Breast epithelium (tissue), 4 donors: ENCODE results near the gene MSL3B.

ENCODE experiments used
- DNase-seq, 2 donors: peaks; one replicate each; pipeline ENCODE4 v3.0.0-alpha.2; 2019; ENCODE audit warnings: low spot score in 2 of 2
- H3K27ac ChIP-seq, 2 donors: fragments of 200-600 bp; sonication (generic) in 1 of 2; one replicate each; pipeline ENCODE4 v1.5.1; 2016 to 2019; ENCODE audit warnings: mild to moderate bottlenecking in 1 of 2
- H3K27me3 ChIP-seq, 2 donors: fragments of 200-600 bp; sonication (generic) in 1 of 2; one replicate each; pipeline versions ENCODE4 v1.5.1 to v1.6.0; 2017 to 2019; ENCODE audit warnings: control low read depth in 1 of 2, mild to moderate bottlenecking in 1 of 2
- H3K36me3 ChIP-seq: fragments of 200-600 bp; one replicate; pipeline ENCODE4 v1.5.1; 2019
- H3K4me1 ChIP-seq, 2 donors: fragments of 200-600 bp; sonication (generic); one replicate each; pipeline ENCODE4 v1.5.1; 2016 to 2019; ENCODE audit warnings: control low read depth in 1 of 2
- H3K4me3 ChIP-seq, 3 donors: fragments of 200-600 bp; sonication (generic); 1 replicate in 2 of 3; 2 replicates in 1 of 3; pipeline ENCODE4 v1.5.1; 2016 to 2019; ENCODE audit warnings: mild to moderate bottlenecking in 3 of 3, moderate library complexity in 2 of 3
- H3K9me3 ChIP-seq, 2 donors: fragments of 200-600 bp; sonication (generic) in 1 of 2; one replicate each; pipeline ENCODE4 v1.5.1; 2016 to 2019; ENCODE audit warnings: control low read depth in 1 of 2
- CTCF ChIP-seq, 3 donors: fragments of 450-650 bp; IDR thresholded peaks; one replicate each; pipeline ENCODE4 v1.5.1; 2016 to 2017; ENCODE audit warnings: antibody characterized with exemption in 3 of 3, mild to moderate bottlenecking in 3 of 3, moderate library complexity in 3 of 3
- POLR2A ChIP-seq: fragments of 450-650 bp; IDR thresholded peaks from one replicate; pipeline ENCODE4 v1.6.1; 2016; ENCODE audit warnings: antibody characterized with exemption, mild to moderate bottlenecking, moderate library complexity
- POLR2AphosphoS5 ChIP-seq, 3 donors: sonication (generic); formaldehyde crosslinking; IDR thresholded peaks; one replicate each; pipeline ENCODE4 v1.6.1; 2017; ENCODE audit warnings: antibody characterized with exemption in 3 of 3
- intact Hi-C: fragments of 100-400 bp; cut with DNase I; formaldehyde crosslinking; loops from one replicate; pipeline ENCODE4 v1.15.1; 2023; ENCODE audit warnings: low total_unique reads

Gene MSL3B

DNA sequence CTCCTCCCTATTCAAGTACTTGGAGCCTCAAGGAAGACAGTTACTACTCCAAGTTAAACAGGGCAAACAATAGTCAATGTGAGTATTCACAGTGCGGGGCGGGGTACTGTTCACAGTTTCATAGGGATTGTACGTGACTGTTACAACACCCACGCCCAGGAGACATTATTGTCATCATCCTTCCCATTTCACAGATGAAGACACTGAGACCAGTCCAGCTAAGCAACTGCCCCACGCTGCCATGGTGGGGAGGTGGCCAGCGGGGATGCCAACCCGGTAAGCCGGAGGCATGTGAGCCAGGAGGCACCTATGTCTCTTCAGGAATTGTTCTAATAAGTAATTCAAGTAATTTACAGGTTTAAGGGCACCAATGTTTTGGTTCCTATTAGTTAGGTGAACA, 14.8 kb downstream of the MSL3B start:
- DNase-seq: no peak
- Histone ChIP-seq H3K9me3 (no peaks in the 10 kb centered on the region), H3K36me3 (no peaks in the 10 kb centered on the region), H3K4me1 (no peaks in the 10 kb centered on the region), H3K27ac (no peak overlapping the region), H3K4me3 (peak overlapping the region in 1 of 3 donors; percentile 84), H3K27me3 (no peaks in the 10 kb centered on the region)
- TF ChIP-seq CTCF (IDR thresholded peaks at IDR 0.05): no peak
- no peak for TF ChIP-seq POLR2A
- TF ChIP-seq POLR2AphosphoS5 (IDR thresholded peaks at IDR 0.05): no peak
- intact Hi-C loops: no loop called here

DNA sequence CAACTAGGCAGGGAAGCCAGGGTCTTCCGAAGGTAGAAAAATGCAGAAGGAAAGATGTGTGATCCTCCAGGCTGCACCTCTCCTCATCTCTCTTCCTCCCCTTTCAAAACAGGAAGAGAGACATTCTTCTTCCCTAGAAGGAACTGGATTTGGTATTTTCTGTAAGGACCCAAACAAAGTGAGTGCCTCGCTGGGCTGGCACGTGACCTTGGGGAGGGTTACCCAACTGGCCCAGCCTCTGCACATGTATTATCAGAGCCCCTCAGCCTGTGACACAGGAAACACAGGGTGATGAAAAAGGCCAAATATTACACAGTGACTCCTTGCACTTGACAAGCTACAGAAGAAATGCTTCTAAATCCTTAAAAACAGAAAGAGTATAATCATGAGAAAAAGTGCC, 16.1 kb downstream of the MSL3B start:
- no peaks in the 10 kb centered on the region for H3K9me3 ChIP-seq
- H3K27ac ChIP-seq: no peak overlapping the region
- TF ChIP-seq CTCF (IDR thresholded peaks at IDR 0.05) (no peak), POLR2AphosphoS5 (IDR thresholded peaks at IDR 0.05) (no peak), POLR2A (no peak)
- DNase-seq: no peak
- intact Hi-C loops: no loop called here
- no peaks in the 10 kb centered on the region for H3K36me3 ChIP-seq
- H3K27me3 ChIP-seq: no peaks in the 10 kb centered on the region
- H3K4me3 ChIP-seq: no peak overlapping the region
- no peaks in the 10 kb centered on the region for H3K4me1 ChIP-seq

DNA sequence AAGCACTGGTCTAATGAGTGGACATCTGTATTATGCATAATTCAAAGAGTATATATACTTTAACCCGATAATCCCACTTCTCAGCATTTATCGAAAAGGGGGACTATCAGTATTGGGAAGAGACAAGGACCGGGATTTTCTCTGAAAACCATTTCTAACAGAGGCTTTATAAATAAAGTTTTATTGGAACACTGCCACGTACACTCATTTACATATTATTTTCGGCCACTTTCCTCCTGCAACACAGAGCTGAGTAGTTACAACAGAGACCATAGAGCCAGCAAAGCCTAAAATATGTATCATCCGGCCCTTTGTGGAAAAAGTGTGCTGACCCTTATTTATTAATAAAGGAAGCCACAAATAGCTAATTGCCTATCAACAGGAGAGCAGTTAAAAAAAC, 17.0 kb downstream of the MSL3B start:
- no peaks in the 10 kb centered on the region for H3K36me3 ChIP-seq
- H3K4me1 ChIP-seq: no peaks in the 10 kb centered on the region
- TF ChIP-seq POLR2A: no peak
- no peak for TF ChIP-seq POLR2AphosphoS5 (IDR thresholded peaks at IDR 0.05)
- no peak for TF ChIP-seq CTCF (IDR thresholded peaks at IDR 0.05)
- H3K9me3 ChIP-seq: no peaks in the 10 kb centered on the region
- DNase-seq: no peak
- H3K4me3 ChIP-seq: no peak overlapping the region
- H3K27ac ChIP-seq: no peak overlapping the region
- intact Hi-C loops: no loop called here
- H3K27me3 ChIP-seq: no peaks in the 10 kb centered on the region

GRCh38 chr2:233850745-233851144, 17.4 kb downstream of the MSL3B start:
- DNase-seq: no peak
- H3K4me1 ChIP-seq: no peaks in the 10 kb centered on the region
- H3K36me3 ChIP-seq: no peaks in the 10 kb centered on the region
- H3K27me3 ChIP-seq: no peaks in the 10 kb centered on the region
- TF ChIP-seq CTCF (IDR thresholded peaks at IDR 0.05) (no peak), POLR2A (no peak), POLR2AphosphoS5 (IDR thresholded peaks at IDR 0.05) (no peak)
- H3K4me3 ChIP-seq: no peak overlapping the region
- no peaks in the 10 kb centered on the region for H3K9me3 ChIP-seq
- intact Hi-C loops: no loop called here
- H3K27ac ChIP-seq: no peak overlapping the region

DNA sequence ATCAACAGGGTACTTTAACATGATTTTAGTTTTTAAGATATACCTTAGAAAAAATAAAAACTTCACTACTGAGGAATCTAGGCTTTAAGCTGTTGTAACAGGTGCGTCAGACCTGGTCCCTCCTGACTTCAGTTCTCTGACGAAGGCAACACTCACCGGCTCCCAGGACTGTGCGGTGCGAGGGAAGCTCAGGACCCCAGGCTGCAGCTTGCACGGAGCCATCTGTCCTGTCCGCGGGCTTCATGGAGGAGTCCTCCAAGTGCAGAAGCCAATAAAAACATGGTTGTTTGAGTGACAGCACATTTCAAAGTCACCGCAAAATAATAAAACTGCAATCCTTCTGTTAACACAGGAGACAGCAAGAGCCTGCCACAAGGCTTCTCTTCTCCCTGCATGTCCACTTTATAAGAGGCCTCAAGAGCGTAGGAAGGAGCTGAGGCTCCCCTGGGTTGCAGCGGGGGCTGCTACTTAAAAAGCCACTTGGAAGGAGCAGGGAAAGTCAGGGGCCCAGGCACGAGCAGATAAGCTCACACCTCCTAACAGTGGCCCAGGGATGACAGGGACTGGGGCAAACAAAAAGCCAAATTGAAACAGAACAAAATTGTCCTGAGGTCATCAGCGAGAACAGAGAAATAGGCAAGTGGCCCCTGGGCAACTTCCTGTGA, 18.4 kb downstream of the MSL3B start:
- TF ChIP-seq POLR2AphosphoS5 (IDR thresholded peaks at IDR 0.05) (no peak), POLR2A (no peak)
- no peaks in the 10 kb centered on the region for H3K36me3 ChIP-seq
- intact Hi-C loops: no loop called here
- H3K27me3 ChIP-seq: no peaks in the 10 kb centered on the region
- no peaks in the 10 kb centered on the region for H3K4me1 ChIP-seq
- H3K9me3 ChIP-seq: no peaks in the 10 kb centered on the region
- H3K27ac ChIP-seq: no peak overlapping the region
- no peak overlapping the region for H3K4me3 ChIP-seq
- no peak for DNase-seq

- Histone ChIP-seq H3K9me3 (no peaks in the 10 kb centered on the region), H3K4me1 (no peaks in the 10 kb centered on the region), H3K36me3 (no peaks in the 10 kb centered on the region), H3K27me3 (no peaks in the 10 kb centered on the region), H3K27ac (no peak overlapping the region), H3K4me3 (no peak overlapping the region)
- TF ChIP-seq POLR2AphosphoS5 (IDR thresholded peaks at IDR 0.05): no peak
- TF ChIP-seq POLR2A: no peak
- no peak for TF ChIP-seq CTCF (IDR thresholded peaks at IDR 0.05)
- DNase-seq: no peak
- intact Hi-C loops: no loop called here
Measured at GRCh38 chr2:233848276-233848675, 19.9 kb downstream of the MSL3B start.
